ENCODE data around the gene BSPRY.

DNA sequence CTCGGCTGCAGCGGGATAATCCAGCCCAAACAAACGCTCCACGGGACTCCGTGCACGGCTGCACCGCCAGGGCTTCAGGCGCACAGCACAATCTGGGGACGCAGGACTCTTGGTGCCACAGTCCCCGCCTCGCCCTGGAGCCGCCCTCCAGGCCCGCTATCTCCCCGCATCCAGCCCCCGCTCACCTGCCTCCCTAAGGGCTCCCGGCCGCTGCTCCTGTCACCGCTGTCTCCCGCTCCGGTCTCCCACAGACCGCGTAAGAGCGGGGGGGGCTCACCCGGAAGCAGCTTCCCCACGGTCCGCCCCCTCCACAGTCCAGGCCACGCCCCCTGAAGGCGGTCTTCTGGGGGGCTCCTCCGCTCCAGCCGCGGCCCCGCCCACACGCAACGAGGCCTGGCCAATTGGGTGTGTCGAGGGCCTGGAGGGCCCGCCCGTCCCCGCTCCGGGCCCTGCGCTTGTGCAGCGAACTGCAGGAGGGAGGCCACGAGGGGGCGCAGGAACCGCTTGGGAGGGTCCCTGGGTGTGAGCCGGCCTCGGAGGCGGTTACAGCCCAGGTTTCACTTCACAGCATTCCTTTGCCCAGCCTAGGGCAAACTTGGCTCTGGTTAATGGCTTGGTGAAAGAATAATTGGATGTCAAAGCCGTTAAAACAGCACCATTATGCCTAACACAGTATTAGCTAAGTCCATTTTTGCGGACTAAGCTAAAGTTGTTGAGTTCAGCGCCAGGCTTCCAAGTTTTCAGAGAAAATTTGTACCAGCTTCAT is 51.9 kb downstream of the BSPRY start, which contains the start of gene ALAD:
- TF ChIP-seq EZH2 (IDR thresholded peaks at IDR 0.05; ENCODE audit: insufficient read depth, low read length) (no peak), CTCF (IDR thresholded peaks at IDR 0.05; ENCODE audit: insufficient read depth, low read depth, low read length) (peak; percentile 89)

Measured in astrocyte (in vitro differentiated cells and primary cell).